ENCODE data around the gene ST3GAL3.

The ST3GAL3 gene

DNA sequence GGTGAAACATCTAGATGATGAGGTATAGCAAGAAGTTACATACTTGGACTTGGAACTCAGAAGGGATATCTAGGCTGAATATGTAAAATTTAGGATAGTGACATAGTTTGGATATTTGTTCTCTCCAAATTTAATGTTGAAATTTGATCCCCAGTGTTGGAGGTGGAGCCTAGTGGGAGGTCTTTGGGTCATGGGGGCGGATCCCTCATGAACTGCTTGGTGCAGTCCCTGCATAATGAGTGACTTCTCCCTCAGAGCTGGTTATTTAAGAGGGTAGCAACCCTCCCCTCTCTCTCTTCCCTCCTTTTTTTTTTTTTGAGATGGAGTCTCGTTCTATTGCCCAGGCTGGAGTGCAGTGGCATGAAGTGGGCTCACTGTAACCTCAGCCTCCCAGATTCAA, 15.5 kb downstream of the ST3GAL3 start:
- Histone ChIP-seq H3K4me3 (ENCODE audit: control insufficient read depth in 1 of 7, extremely low read depth in 1 of 7, insufficient read depth in 4 of 7, low read depth in 2 of 7, low read length in 6 of 7) (no peak overlapping the region), H3K9me3 (ENCODE audit: control extremely low read depth in 1 of 5, control insufficient read depth in 4 of 5, insufficient read depth in 2 of 5, low read depth in 1 of 5, low read length in 4 of 5) (no peaks in the 10 kb centered on the region), H3K27ac (ENCODE audit: insufficient read depth in 1 of 2, low read depth in 1 of 2, low read length in 2 of 2, poor library complexity in 1 of 2, severe bottlenecking in 2 of 2) (no peak overlapping the region), H3K36me3 (ENCODE audit: control insufficient read depth in 4 of 4, insufficient read depth in 4 of 4, low read length in 3 of 4) (peaks cover 0 to 3% (median 0%) of the 10 kb centered on the region in 4 experiments), H3K4me1 (ENCODE audit: control extremely low read depth in 1 of 4, control insufficient read depth in 4 of 4, insufficient read depth in 4 of 4, low read length in 3 of 4) (no peaks in the 10 kb centered on the region), H3K27me3 (replicated peaks in 2 of 5; ENCODE audit: control insufficient read depth in 4 of 5, insufficient read depth in 5 of 5, low read length in 4 of 5) (no peaks in the 10 kb centered on the region)
- no peak for DNase-seq
- POLR2A ChIA-PET = no interaction called here
- 100% methylated on average over 1 of the region's 2 CpGs for WGBS (ENCODE audit: insufficient coverage)
- CTCF ChIA-PET = no interaction called here

DNA sequence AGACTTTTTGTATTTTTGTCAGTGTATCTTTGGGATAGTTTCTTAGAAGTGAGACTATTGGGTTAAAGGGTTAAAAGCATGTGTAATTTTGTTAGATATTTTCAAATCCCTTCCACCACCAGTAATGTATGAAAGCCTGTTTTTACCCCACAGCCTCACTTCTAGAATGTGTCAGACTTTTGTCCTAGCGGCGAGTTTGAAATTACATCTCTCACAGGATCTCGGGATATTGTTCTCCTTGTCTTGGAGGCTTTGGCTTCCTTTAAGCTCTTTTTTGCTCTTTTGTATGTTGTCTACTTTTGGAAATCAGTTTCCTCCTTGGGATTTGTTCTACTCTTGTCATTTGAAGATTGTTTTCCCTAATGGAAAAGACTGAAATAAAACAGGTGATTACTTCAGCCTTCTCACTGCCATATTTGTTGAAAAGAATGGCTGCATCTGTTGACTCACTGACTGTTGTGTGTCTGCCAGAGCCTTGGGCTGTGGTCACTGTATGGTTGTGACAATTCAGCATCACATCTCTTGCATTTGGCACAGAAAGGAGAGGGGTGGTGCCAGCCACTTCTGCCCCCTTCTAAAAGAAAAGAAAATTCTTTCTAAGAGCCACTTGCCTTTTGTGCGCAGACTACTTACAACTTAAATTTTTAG, 22.6 kb downstream of the ST3GAL3 start:
- no peak for DNase-seq
- WGBS (ENCODE audit: insufficient coverage) = no CpG with 5 or more reads among the region's 4 CpGs
- Histone ChIP-seq H3K27me3 (replicated peaks in 2 of 5; ENCODE audit: control insufficient read depth in 4 of 5, insufficient read depth in 5 of 5, low read length in 4 of 5) (no peaks in the 10 kb centered on the region), H3K27ac (ENCODE audit: insufficient read depth in 1 of 2, low read depth in 1 of 2, low read length in 2 of 2, poor library complexity in 1 of 2, severe bottlenecking in 2 of 2) (no peak overlapping the region), H3K4me1 (ENCODE audit: control extremely low read depth in 1 of 4, control insufficient read depth in 4 of 4, insufficient read depth in 4 of 4, low read length in 3 of 4) (peaks cover 0 to 4% (median 1%) of the 10 kb centered on the region in 4 experiments), H3K9me3 (ENCODE audit: control extremely low read depth in 1 of 5, control insufficient read depth in 4 of 5, insufficient read depth in 2 of 5, low read depth in 1 of 5, low read length in 4 of 5) (no peaks in the 10 kb centered on the region), H3K36me3 (ENCODE audit: control insufficient read depth in 4 of 4, insufficient read depth in 4 of 4, low read length in 3 of 4) (peaks cover 0 to 4% (median under 1%) of the 10 kb centered on the region in 4 experiments), H3K4me3 (ENCODE audit: control insufficient read depth in 1 of 7, extremely low read depth in 1 of 7, insufficient read depth in 4 of 7, low read depth in 2 of 7, low read length in 6 of 7) (no peak overlapping the region)
- POLR2A ChIA-PET = no interaction called here
- CTCF ChIA-PET = no interaction called here

DNA sequence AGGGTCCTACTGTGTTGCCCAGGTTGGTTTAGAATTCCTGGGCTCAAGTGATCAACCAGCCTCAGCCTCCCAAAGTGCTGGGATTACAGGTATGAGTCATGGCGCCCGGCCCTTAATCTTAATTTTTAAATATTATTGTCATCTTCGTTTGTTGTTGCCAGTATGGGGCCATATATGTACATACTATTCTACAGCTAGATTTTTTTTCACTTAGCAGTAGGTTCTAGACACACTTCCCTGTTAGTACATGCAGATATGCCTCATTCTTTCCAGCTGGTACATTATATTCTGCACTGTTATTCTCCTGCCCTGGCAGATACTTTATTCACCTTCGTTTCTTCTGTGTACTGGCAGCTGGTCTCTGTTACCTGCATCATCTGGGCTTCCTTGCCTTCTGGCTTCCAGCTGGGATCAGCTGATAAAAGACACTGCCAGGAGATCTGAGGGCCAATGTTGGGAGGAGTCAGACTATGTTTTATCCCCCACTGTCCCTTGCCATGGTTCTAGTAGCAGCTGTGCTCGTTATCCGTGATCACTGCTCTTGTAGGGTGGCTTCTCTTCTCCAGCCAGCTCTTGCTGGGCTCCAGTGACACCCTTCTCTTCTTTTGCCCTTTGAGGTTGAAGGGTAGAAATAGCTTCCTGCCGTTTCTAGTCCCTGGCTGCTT, 24.7 kb downstream of the ST3GAL3 start:
- peaks cover 0 to 4% (median 1%) of the 10 kb centered on the region in 4 experiments for H3K4me1 ChIP-seq (ENCODE audit: control extremely low read depth in 1 of 4, control insufficient read depth in 4 of 4, insufficient read depth in 4 of 4, low read length in 3 of 4)
- H3K36me3 ChIP-seq (ENCODE audit: control insufficient read depth in 4 of 4, insufficient read depth in 4 of 4, low read length in 3 of 4) = peaks cover 4 to 15% (median 14%) of the 10 kb centered on the region in 4 experiments
- ChIA-PET CTCF (interaction anchor here (1.1 to 1.8 kb wide), 3 partner anchors 9 to 203 kb away, joined by 3 to 5 read pairs (median 4); no protein-coding TSS in a partner anchor), POLR2A (no interaction called here)
- no peaks in the 10 kb centered on the region for H3K27me3 ChIP-seq (replicated peaks in 2 of 5; ENCODE audit: control insufficient read depth in 4 of 5, insufficient read depth in 5 of 5, low read length in 4 of 5)
- H3K4me3 ChIP-seq (ENCODE audit: control insufficient read depth in 1 of 7, extremely low read depth in 1 of 7, insufficient read depth in 4 of 7, low read depth in 2 of 7, low read length in 6 of 7) = no peak overlapping the region
- H3K27ac ChIP-seq (ENCODE audit: insufficient read depth in 1 of 2, low read depth in 1 of 2, low read length in 2 of 2, poor library complexity in 1 of 2, severe bottlenecking in 2 of 2) = no peak overlapping the region
- WGBS (ENCODE audit: insufficient coverage) = 77% methylated on average over 4 of the region's 7 CpGs
- DNase-seq = peak in 1 of 3 donors; percentile 8
- H3K9me3 ChIP-seq (ENCODE audit: control extremely low read depth in 1 of 5, control insufficient read depth in 4 of 5, insufficient read depth in 2 of 5, low read depth in 1 of 5, low read length in 4 of 5) = no peaks in the 10 kb centered on the region

DNA sequence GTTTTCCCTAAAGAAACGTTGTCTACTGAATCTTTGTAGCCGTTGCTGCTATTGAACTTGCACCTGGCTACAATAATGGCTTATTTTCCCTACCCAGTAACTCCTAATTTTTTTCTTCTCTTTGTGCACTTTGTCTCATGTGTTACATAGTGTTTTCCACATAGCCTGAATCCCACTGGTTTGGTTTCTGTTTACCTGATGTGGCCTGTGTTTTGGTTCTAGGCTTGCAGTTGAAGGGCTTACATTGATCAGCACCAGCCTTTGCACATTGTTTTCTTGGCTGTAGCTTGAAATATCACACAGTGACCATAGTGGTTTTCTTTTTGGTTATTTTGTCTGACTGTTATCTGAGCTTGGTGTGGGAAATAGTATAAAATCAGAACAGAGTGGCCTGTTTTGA, 29.5 kb downstream of the ST3GAL3 start:
- POLR2A ChIA-PET = interaction anchor here (0.6 kb wide), 1 partner anchor 117 kb away, joined by 3 read pairs; no protein-coding TSS in a partner anchor
- Histone ChIP-seq H3K4me1 (ENCODE audit: control extremely low read depth in 1 of 4, control insufficient read depth in 4 of 4, insufficient read depth in 4 of 4, low read length in 3 of 4) (peaks cover 0 to 4% (median 1%) of the 10 kb centered on the region in 4 experiments), H3K27ac (ENCODE audit: insufficient read depth in 1 of 2, low read depth in 1 of 2, low read length in 2 of 2, poor library complexity in 1 of 2, severe bottlenecking in 2 of 2) (no peak overlapping the region), H3K36me3 (ENCODE audit: control insufficient read depth in 4 of 4, insufficient read depth in 4 of 4, low read length in 3 of 4) (peaks cover 8 to 35% (median 25%) of the 10 kb centered on the region in 4 experiments), H3K9me3 (ENCODE audit: control extremely low read depth in 1 of 5, control insufficient read depth in 4 of 5, insufficient read depth in 2 of 5, low read depth in 1 of 5, low read length in 4 of 5) (no peaks in the 10 kb centered on the region), H3K4me3 (ENCODE audit: control insufficient read depth in 1 of 7, extremely low read depth in 1 of 7, insufficient read depth in 4 of 7, low read depth in 2 of 7, low read length in 6 of 7) (no peak overlapping the region), H3K27me3 (replicated peaks in 2 of 5; ENCODE audit: control insufficient read depth in 4 of 5, insufficient read depth in 5 of 5, low read length in 4 of 5) (no peaks in the 10 kb centered on the region)
- DNase-seq = no peak
- WGBS (ENCODE audit: insufficient coverage) = 100% methylated on average over 2 of the region's 2 CpGs
- CTCF ChIA-PET = no interaction called here

DNA sequence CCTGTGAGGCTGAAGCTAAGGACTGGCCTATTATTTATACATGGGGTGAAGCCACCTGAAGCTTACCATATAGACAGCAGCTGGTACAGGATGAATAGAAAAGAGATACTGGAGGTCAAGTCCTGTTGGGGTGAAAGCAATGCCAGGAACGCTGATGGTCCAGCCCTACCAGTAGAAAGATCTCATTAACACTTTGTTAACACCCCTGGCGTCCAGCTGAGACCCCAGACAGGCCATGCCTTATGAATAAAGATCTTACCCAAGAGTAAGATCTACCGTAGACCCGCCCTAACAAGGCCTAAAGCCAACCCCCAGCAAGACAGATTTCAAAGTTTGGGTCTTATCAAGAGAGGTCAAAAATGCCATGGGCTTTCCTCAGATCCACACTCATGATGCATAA, 34.7 kb downstream of the ST3GAL3 start:
- ChIA-PET POLR2A (no interaction called here), CTCF (interaction anchor here (1.0 to 1.3 kb wide), 2 partner anchors 9 to 21 kb away, joined by 4 to 5 read pairs; no protein-coding TSS in a partner anchor)
- no peak for DNase-seq
- peaks cover 0 to 4% (median 0%) of the 10 kb centered on the region in 4 experiments for H3K4me1 ChIP-seq (ENCODE audit: control extremely low read depth in 1 of 4, control insufficient read depth in 4 of 4, insufficient read depth in 4 of 4, low read length in 3 of 4)
- H3K27me3 ChIP-seq (replicated peaks in 2 of 5; ENCODE audit: control insufficient read depth in 4 of 5, insufficient read depth in 5 of 5, low read length in 4 of 5) = no peaks in the 10 kb centered on the region
- H3K36me3 ChIP-seq (ENCODE audit: control insufficient read depth in 4 of 4, insufficient read depth in 4 of 4, low read length in 3 of 4) = peaks cover 11 to 33% (median 17%) of the 10 kb centered on the region in 4 experiments
- 100% methylated on average over 4 of the region's 4 CpGs for WGBS (ENCODE audit: insufficient coverage)
- no peak overlapping the region for H3K27ac ChIP-seq (ENCODE audit: insufficient read depth in 1 of 2, low read depth in 1 of 2, low read length in 2 of 2, poor library complexity in 1 of 2, severe bottlenecking in 2 of 2)
- no peaks in the 10 kb centered on the region for H3K9me3 ChIP-seq (ENCODE audit: control extremely low read depth in 1 of 5, control insufficient read depth in 4 of 5, insufficient read depth in 2 of 5, low read depth in 1 of 5, low read length in 4 of 5)
- H3K4me3 ChIP-seq (ENCODE audit: control insufficient read depth in 1 of 7, extremely low read depth in 1 of 7, insufficient read depth in 4 of 7, low read depth in 2 of 7, low read length in 6 of 7) = no peak overlapping the region

DNA sequence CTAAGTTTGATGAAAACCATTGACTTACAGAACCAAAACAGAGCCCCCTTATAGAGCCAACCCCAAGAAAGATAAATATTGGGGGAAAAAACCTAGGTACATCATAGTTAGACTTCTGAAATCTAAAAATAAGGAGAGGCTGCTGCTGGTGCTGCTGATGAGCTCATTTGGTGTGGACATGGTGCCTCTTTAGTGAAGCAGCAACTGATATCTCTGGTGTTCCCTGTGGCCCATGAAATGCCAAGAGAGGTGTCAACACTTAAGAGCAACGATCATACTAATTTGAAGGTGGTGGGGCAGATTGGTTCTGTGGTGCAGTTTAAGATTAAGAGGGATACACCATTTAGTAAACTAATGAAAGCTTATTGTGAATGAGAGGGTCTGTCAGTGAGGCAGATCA, 35.9 kb downstream of the ST3GAL3 start:
- H3K4me3 ChIP-seq (ENCODE audit: control insufficient read depth in 1 of 7, extremely low read depth in 1 of 7, insufficient read depth in 4 of 7, low read depth in 2 of 7, low read length in 6 of 7) = no peak overlapping the region
- POLR2A ChIA-PET = no interaction called here
- CTCF ChIA-PET = no interaction called here
- no peak overlapping the region for H3K27ac ChIP-seq (ENCODE audit: insufficient read depth in 1 of 2, low read depth in 1 of 2, low read length in 2 of 2, poor library complexity in 1 of 2, severe bottlenecking in 2 of 2)
- peaks cover 11 to 31% (median 16%) of the 10 kb centered on the region in 4 experiments for H3K36me3 ChIP-seq (ENCODE audit: control insufficient read depth in 4 of 4, insufficient read depth in 4 of 4, low read length in 3 of 4)
- no peaks in the 10 kb centered on the region for H3K9me3 ChIP-seq (ENCODE audit: control extremely low read depth in 1 of 5, control insufficient read depth in 4 of 5, insufficient read depth in 2 of 5, low read depth in 1 of 5, low read length in 4 of 5)
- DNase-seq = no peak
- peaks cover 0 to 4% (median 0%) of the 10 kb centered on the region in 4 experiments for H3K4me1 ChIP-seq (ENCODE audit: control extremely low read depth in 1 of 4, control insufficient read depth in 4 of 4, insufficient read depth in 4 of 4, low read length in 3 of 4)
- H3K27me3 ChIP-seq (replicated peaks in 2 of 5; ENCODE audit: control insufficient read depth in 4 of 5, insufficient read depth in 5 of 5, low read length in 4 of 5) = no peaks in the 10 kb centered on the region
- WGBS (ENCODE audit: insufficient coverage) = 100% methylated on average over 1 of the region's 1 CpG

DNA sequence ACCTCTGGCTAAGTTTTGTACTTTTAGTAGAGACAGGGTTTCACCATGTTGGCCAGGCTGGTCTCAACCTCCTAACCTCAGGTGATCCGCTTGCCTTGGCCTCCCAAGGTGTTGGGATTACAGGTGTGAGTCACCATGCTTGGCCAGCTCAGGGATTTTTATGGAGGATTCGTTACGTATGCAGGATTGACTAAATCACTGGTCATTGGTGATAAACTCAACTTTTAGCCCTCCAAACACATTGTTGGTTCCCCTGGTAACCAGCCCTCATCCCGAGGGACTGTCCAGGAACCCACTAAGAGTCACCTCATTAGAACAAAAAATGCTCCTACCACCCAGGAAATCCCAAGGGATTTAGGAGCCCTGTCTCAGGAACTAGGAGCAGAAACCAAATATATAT, 40.4 kb downstream of the ST3GAL3 start:
- peaks cover 0 to 4% (median 0%) of the 10 kb centered on the region in 4 experiments for H3K4me1 ChIP-seq (ENCODE audit: control extremely low read depth in 1 of 4, control insufficient read depth in 4 of 4, insufficient read depth in 4 of 4, low read length in 3 of 4)
- 95% methylated on average over 4 of the region's 4 CpGs for WGBS (ENCODE audit: insufficient coverage)
- no peak overlapping the region for H3K4me3 ChIP-seq (ENCODE audit: control insufficient read depth in 1 of 7, extremely low read depth in 1 of 7, insufficient read depth in 4 of 7, low read depth in 2 of 7, low read length in 6 of 7)
- H3K9me3 ChIP-seq (ENCODE audit: control extremely low read depth in 1 of 5, control insufficient read depth in 4 of 5, insufficient read depth in 2 of 5, low read depth in 1 of 5, low read length in 4 of 5) = peaks cover 0 to 5% (median 0%) of the 10 kb centered on the region in 5 experiments
- peaks cover 6 to 18% (median 11%) of the 10 kb centered on the region in 4 experiments for H3K36me3 ChIP-seq (ENCODE audit: control insufficient read depth in 4 of 4, insufficient read depth in 4 of 4, low read length in 3 of 4)
- no peak for DNase-seq
- ChIA-PET POLR2A (no interaction called here), CTCF (no interaction called here)
- H3K27ac ChIP-seq (ENCODE audit: insufficient read depth in 1 of 2, low read depth in 1 of 2, low read length in 2 of 2, poor library complexity in 1 of 2, severe bottlenecking in 2 of 2) = no peak overlapping the region
- H3K27me3 ChIP-seq (replicated peaks in 2 of 5; ENCODE audit: control insufficient read depth in 4 of 5, insufficient read depth in 5 of 5, low read length in 4 of 5) = no peaks in the 10 kb centered on the region
